Measurements from ENCODE around the gene CBL.

Gene CBL

GRCh38 chr11:119335091-119335654 is 129.0 kb downstream of the CBL start:
- DNase-seq = no peak

- no peak for DNase-seq
Measured at GRCh38 chr11:119335655-119336543, 129.8 kb downstream of the CBL start.

- DNase-seq = no peak
Measured at GRCh38 chr11:119336744-119337469, 130.8 kb downstream of the CBL start.

- no peak for DNase-seq
Measured at GRCh38 chr11:119337581-119338317, 131.6 kb downstream of the CBL start.

- peak in 1 of 2 experiments; percentile 31 for DNase-seq
Measured at GRCh38 chr11:119338318-119338890, 132.3 kb downstream of the CBL start.

- no peak for DNase-seq
Measured at GRCh38 chr11:119338965-119339588, 132.9 kb downstream of the CBL start.

GRCh38 chr11:119339589-119340334 is 133.6 kb downstream of the CBL start:
- no peak for DNase-seq

- no peak for DNase-seq
Measured at GRCh38 chr11:119340335-119341221, 134.4 kb downstream of the CBL start, which contains the start of gene C1QTNF5. Gene C1QTNF5 (minus strand): TSS chr11:119340883. CDS start chr11:119340397, 486 bp downstream.

- DNase-seq = no peak
Measured at GRCh38 chr11:119341222-119342022, 135.3 kb downstream of the CBL start.

- DNase-seq = no peak
Measured at GRCh38 chr11:119342023-119342300, 135.8 kb downstream of the CBL start.

GRCh38 chr11:119342362-119343130 is 136.4 kb downstream of the CBL start:
- DNase-seq = no peak

- DNase-seq = no peak
Measured at GRCh38 chr11:119343726-119344125, 137.6 kb downstream of the CBL start.

- no peak for DNase-seq
Measured at GRCh38 chr11:119344291-119345010, 138.3 kb downstream of the CBL start.

GRCh38 chr11:119345685-119346084 is 139.5 kb downstream of the CBL start:
- no peak for DNase-seq

GRCh38 chr11:119346605-119347004 is 140.5 kb downstream of the CBL start, which contains the start of gene MFRP:
Gene MFRP (minus strand): TSS chr11:119346705. CDS start chr11:119346513, 192 bp downstream.
- DNase-seq = no peak

GRCh38 chr11:119347242-119347641 is 141.1 kb downstream of the CBL start:
- DNase-seq = no peak

- no peak for DNase-seq
Measured at GRCh38 chr11:119347940-119348605, 141.9 kb downstream of the CBL start.
